GM23338 (cell line): Measurements from ENCODE around the gene CD44.

Source experiments
- CREB1 ChIP-seq: fragments of 250-450 bp; sonication (Bioruptor Pico); IDR thresholded peaks from 2 replicates; pipeline ENCODE4 v1.5.0; 2020; ENCODE audit warnings: low read depth, mild to moderate bottlenecking, moderate library complexity
- CTCF ChIP-seq, 2 experiments: fragments of 200-600 bp in 1 of 2; sonication (generic) in 1 of 2; conservative IDR thresholded peaks; 2 replicates each; pipeline versions ENCODE4 v1.5.1 to v1.6.1; 2016 to 2017; ENCODE audit warnings: antibody characterized with exemption in 2 of 2, low read depth in 2 of 2, mild to moderate bottlenecking in 2 of 2, moderate library complexity in 1 of 2
- ETS1 ChIP-seq: IDR thresholded peaks from 2 replicates; pipeline ENCODE4 v1.6.1; 2016; ENCODE audit warnings: antibody characterized with exemption
- EZH2 ChIP-seq: fragments of 200-600 bp; sonication (generic); IDR thresholded peaks from one replicate; pipeline ENCODE4 v1.8.0; 2017; ENCODE audit warnings: antibody characterized with exemption, mild to moderate bottlenecking, low read depth; ENCODE audit not compliant: unreplicated experiment
- EZH2phosphoT487 ChIP-seq: fragments of 200-600 bp; sonication (generic); IDR thresholded peaks from one replicate; pipeline ENCODE4 v1.8.1; 2018; ENCODE audit warnings: antibody characterized with exemption; ENCODE audit not compliant: unreplicated experiment
- JUNB ChIP-seq: IDR thresholded peaks from one replicate; pipeline ENCODE4 v1.6.1; 2016; ENCODE audit warnings: antibody characterized with exemption; ENCODE audit not compliant: unreplicated experiment
- NANOG ChIP-seq: IDR thresholded peaks from 2 replicates; pipeline ENCODE4 v1.6.1; 2016; ENCODE audit warnings: antibody characterized with exemption, borderline replicate concordance
- POLR2AphosphoS5 ChIP-seq: IDR thresholded peaks from 2 replicates; pipeline ENCODE4 v1.6.1; 2016; ENCODE audit warnings: antibody characterized with exemption, low read depth
- STAT1 ChIP-seq: IDR thresholded peaks from one replicate; pipeline ENCODE4 v1.6.1; 2016; ENCODE audit warnings: antibody characterized with exemption; ENCODE audit not compliant: unreplicated experiment
- ZNF114 ChIP-seq: fragments of 250-450 bp; sonication (Bioruptor Pico); IDR thresholded peaks from 2 replicates; pipeline ENCODE4 v1.5.0; 2020; ENCODE audit warnings: mild to moderate bottlenecking, moderate library complexity
- TF ChIP-seq, protein P1 (sequence below): IDR thresholded peaks from one replicate; pipeline ENCODE4 v1.6.1; 2018; ENCODE audit warnings: antibody characterized with exemption; ENCODE audit not compliant: unreplicated experiment
- TF ChIP-seq, protein P2 (sequence below): fragments of 250-450 bp; sonication (Bioruptor Pico); IDR thresholded peaks from 2 replicates; pipeline ENCODE4 v1.5.0; 2020; ENCODE audit warnings: mild to moderate bottlenecking, moderate library complexity

GRCh38 chr11:35190804-35191348 is 51.9 kb downstream of the CD44 start:
- TF ChIP-seq CTCF (conservative IDR thresholded peaks at IDR 0.05; ENCODE audit: low read depth in 2 of 2): no peak
- TF ChIP-seq EZH2phosphoT487: no peak
- no peak for TF ChIP-seq ETS1
- TF ChIP-seq ZNF114 (CRISPR knock-in tag): no peak
- TF ChIP-seq POLR2AphosphoS5: no peak
- TF ChIP-seq CREB1: no peak
- TF ChIP-seq EZH2: no peak
- TF ChIP-seq, protein P1, sequence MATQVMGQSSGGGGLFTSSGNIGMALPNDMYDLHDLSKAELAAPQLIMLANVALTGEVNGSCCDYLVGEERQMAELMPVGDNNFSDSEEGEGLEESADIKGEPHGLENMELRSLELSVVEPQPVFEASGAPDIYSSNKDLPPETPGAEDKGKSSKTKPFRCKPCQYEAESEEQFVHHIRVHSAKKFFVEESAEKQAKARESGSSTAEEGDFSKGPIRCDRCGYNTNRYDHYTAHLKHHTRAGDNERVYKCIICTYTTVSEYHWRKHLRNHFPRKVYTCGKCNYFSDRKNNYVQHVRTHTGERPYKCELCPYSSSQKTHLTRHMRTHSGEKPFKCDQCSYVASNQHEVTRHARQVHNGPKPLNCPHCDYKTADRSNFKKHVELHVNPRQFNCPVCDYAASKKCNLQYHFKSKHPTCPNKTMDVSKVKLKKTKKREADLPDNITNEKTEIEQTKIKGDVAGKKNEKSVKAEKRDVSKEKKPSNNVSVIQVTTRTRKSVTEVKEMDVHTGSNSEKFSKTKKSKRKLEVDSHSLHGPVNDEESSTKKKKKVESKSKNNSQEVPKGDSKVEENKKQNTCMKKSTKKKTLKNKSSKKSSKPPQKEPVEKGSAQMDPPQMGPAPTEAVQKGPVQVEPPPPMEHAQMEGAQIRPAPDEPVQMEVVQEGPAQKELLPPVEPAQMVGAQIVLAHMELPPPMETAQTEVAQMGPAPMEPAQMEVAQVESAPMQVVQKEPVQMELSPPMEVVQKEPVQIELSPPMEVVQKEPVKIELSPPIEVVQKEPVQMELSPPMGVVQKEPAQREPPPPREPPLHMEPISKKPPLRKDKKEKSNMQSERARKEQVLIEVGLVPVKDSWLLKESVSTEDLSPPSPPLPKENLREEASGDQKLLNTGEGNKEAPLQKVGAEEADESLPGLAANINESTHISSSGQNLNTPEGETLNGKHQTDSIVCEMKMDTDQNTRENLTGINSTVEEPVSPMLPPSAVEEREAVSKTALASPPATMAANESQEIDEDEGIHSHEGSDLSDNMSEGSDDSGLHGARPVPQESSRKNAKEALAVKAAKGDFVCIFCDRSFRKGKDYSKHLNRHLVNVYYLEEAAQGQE: no peak
- no peak for TF ChIP-seq STAT1
- TF ChIP-seq JUNB: no peak
- no peak for TF ChIP-seq NANOG
- TF ChIP-seq, protein P2, sequence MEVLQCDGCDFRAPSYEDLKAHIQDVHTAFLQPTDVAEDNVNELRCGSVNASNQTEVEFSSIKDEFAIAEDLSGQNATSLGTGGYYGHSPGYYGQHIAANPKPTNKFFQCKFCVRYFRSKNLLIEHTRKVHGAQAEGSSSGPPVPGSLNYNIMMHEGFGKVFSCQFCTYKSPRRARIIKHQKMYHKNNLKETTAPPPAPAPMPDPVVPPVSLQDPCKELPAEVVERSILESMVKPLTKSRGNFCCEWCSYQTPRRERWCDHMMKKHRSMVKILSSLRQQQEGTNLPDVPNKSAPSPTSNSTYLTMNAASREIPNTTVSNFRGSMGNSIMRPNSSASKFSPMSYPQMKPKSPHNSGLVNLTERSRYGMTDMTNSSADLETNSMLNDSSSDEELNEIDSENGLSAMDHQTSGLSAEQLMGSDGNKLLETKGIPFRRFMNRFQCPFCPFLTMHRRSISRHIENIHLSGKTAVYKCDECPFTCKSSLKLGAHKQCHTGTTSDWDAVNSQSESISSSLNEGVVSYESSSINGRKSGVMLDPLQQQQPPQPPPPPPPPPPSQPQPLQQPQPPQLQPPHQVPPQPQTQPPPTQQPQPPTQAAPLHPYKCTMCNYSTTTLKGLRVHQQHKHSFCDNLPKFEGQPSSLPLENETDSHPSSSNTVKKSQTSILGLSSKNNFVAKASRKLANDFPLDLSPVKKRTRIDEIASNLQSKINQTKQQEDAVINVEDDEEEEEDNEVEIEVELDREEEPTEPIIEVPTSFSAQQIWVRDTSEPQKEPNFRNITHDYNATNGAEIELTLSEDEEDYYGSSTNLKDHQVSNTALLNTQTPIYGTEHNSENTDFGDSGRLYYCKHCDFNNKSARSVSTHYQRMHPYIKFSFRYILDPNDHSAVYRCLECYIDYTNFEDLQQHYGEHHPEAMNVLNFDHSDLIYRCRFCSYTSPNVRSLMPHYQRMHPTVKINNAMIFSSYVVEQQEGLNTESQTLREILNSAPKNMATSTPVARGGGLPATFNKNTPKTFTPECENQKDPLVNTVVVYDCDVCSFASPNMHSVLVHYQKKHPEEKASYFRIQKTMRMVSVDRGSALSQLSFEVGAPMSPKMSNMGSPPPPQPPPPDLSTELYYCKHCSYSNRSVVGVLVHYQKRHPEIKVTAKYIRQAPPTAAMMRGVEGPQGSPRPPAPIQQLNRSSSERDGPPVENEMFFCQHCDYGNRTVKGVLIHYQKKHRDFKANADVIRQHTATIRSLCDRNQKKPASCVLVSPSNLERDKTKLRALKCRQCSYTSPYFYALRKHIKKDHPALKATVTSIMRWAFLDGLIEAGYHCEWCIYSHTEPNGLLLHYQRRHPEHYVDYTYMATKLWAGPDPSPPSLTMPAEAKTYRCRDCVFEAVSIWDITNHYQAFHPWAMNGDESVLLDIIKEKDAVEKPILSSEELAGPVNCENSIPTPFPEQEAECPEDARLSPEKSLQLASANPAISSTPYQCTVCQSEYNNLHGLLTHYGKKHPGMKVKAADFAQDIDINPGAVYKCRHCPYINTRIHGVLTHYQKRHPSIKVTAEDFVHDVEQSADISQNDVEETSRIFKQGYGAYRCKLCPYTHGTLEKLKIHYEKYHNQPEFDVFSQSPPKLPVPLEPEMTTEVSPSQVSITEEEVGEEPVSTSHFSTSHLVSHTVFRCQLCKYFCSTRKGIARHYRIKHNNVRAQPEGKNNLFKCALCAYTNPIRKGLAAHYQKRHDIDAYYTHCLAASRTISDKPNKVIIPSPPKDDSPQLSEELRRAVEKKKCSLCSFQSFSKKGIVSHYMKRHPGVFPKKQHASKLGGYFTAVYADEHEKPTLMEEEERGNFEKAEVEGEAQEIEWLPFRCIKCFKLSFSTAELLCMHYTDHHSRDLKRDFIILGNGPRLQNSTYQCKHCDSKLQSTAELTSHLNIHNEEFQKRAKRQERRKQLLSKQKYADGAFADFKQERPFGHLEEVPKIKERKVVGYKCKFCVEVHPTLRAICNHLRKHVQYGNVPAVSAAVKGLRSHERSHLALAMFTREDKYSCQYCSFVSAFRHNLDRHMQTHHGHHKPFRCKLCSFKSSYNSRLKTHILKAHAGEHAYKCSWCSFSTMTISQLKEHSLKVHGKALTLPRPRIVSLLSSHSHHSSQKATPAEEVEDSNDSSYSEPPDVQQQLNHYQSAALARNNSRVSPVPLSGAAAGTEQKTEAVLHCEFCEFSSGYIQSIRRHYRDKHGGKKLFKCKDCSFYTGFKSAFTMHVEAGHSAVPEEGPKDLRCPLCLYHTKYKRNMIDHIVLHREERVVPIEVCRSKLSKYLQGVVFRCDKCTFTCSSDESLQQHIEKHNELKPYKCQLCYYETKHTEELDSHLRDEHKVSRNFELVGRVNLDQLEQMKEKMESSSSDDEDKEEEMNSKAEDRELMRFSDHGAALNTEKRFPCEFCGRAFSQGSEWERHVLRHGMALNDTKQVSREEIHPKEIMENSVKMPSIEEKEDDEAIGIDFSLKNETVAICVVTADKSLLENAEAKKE: no peak
